GM21360 (cell line): ENCODE measurements around the gene UNC5A.

Experiments used
- ATAC-seq: cut with Tn5 transposase; IDR thresholded peaks from one replicate; pipeline ENCODE4 v1.9.1; 2021; ENCODE audit warnings: mild to moderate bottlenecking, moderate library complexity; ENCODE audit not compliant: unreplicated experiment

Gene UNC5A

DNA sequence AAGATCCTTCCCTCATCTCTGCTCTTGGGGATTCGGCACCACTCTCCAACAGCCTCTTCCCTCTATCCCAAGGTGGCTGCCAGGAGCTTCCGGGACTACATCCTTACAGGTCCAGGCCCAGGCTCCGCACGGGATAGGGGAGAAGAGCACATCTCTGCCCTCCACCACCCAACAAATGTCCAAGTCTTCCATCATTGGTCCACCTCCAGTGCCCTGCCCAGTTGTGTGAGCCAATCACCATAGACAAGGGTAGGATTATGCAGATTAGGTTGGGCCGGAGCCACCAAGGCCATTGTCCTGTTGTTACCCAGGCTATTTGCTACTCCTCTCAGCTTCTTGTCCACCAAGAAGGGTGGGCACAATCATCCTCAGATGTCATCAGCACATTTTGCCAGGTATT, 9.1 kb downstream of the UNC5A start:
- no peak for ATAC-seq

DNA sequence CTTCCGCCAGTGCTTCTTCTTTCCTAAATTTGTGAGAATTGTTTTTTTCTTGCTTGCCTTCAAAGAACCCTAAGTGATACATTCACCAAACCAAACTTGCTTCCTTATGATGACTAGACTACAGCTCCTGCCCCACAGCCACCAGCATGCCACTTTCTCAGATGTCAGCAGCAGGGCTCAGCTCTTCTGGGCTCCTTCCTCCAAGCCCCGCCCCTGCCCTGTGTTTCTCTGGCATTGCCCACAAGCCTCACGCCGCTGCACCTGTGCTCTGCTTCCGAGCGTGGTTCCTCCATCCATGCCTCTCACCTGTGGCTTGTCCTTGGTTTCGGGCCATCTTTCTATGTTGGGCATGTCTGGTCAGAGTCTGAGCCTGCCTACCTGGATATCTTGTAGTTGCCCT, 10.6 kb downstream of the UNC5A start:
- ATAC-seq = no peak

DNA sequence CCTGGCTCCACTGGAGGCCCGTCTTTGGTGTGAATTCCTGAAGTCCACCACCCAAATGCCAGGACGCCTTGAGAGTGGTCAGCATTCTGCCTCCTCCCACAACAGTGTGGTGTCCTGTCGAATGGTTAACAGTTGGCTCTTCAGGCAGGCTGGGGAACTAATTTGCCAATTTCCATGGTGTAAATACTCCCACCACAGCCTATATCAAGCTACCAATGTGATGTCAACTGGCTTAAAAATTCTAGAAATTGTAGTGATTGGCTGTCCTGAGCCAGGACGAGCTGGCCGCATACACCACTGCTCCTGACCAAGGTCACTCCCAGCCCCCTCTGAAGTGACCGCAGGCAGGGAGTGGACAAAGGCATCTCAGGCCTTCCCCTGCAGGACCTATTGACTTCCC, 11.1 kb downstream of the UNC5A start:
- ATAC-seq = no peak

DNA sequence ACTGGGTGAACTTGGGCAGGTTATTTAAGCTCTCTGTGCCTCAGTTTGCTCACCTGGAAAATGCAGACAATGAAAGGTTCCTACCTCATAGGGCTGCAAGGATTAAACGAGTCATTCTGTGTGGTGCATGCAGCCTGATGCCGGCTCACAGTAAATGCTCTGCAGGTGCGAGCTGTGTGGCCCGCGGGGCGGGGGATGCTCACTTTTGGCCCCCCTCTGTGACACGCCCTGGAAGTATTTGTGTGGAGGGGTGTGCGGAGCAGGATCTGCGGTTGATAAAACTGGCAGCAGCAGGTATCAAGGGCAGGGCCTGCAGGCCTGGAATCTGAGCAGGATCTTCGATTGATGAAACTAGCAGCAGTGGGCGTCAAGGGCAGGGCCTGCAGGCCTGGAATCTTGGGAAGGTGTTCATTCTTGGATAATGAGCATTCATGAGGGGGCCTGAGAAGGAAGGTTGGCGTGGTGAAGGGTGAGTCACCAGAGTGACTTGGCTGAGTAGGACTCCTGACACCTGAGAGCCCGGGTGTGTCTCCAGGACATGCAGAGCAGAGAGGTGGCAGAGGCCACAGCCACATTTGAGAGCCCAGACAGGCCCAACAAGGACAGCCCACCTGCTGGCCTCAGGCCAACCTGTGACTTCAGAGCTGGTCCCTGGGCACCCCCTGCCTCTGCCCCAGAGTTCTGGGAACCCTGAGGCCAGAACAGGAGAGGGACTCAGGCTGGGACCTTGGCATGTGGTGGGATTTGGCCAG, 11.9 kb downstream of the UNC5A start:
- ATAC-seq = no peak

DNA sequence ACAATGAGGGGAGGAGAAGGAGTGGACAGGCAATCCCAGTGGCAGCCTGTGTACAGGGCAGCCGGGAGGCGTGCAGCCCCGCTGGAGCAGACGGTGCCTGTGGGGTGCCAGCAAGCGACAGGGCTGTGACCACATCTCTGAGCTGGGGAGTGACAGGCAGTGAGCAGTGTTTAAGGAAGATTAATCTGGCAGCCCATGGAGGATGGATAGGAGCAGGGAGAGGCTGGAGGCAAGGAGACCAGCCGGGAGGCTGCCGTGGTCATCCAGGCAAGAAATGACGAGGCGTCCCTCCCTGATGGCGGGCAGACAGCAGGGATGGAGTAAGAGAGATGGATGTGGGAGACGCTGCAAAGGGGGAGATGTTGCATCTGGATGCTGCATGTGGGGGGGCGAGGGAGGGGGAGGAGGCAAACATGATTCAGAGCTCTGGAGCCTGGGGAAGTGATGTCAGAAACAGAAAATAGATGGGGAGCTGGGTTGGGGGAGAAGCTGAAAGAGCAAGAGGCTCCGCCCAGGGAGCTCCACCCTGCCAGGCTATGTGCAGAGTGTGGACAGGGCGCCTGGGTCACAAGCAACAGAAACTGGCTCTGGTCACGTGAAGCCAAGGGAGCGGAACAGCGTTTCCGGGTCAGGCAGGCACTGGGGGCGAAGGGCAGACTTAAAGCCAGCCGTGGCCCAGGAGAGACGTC, 12.6 kb downstream of the UNC5A start:
- ATAC-seq = no peak

DNA sequence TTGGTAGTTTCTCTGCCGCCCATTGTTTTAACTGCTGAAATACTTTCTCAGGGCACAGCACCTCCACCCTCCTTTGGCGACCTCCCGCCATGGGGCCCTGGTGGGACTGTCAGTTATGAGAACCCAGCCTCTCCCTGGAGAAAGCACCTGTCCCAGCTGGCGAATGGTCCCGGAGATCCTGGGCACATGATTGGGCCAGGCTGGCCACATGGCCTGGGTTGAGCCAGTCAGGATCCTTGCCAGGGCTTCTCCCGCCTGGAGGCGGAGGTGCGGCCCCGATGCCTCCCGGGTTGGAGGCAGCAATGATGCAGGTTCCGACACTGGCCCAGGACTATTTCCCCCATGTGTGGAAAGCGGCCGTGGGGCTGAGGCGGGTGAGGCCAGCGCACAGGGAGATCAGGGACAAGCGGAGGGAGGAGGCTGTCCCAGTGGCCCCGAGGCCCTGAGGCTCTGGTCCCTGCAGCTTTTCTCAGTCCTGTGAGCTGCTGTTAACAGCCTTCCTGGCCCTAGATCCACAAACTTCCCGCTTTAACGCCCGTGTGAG, 13.6 kb downstream of the UNC5A start:
- ATAC-seq = no peak

DNA sequence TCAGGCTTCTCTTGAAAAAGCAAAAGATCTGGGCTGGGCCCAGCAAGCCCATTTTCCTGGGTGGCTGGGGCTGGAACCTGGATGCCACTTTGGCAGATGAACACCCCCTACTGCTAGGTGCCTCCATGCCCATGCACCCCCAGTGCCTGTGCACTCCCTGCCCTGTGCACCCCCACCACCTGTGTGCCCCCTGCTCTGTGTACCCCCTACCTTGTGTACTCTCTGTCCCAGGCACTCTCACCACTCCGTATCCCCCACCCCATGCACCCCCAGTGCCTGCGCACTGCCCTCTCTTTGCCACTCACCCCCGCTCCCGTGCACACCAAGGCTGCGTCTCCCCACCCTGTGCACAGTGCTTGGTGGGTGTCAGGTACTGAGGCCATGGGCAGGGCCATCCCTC, 14.2 kb downstream of the UNC5A start:
- no peak for ATAC-seq

DNA sequence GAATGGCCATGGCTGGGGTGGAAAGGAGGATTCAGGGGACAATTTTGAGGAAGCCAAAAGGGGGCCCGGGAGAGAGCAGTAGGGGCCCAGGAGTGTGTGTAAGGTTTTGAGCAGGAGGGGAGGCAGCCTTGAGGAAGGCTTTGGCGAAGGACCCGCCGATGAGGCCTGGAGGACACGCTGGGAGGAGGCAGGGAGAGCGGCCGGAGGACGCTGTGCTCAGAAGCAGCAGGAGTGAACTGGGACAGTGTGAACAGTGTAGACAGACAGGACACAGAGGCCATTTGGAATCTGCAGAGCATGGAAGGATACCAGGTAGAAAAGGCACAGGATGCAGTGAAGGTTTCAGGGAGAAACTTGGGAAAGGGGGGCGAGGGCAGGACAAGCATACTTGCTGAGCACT, 14.9 kb downstream of the UNC5A start:
- no peak for ATAC-seq

DNA sequence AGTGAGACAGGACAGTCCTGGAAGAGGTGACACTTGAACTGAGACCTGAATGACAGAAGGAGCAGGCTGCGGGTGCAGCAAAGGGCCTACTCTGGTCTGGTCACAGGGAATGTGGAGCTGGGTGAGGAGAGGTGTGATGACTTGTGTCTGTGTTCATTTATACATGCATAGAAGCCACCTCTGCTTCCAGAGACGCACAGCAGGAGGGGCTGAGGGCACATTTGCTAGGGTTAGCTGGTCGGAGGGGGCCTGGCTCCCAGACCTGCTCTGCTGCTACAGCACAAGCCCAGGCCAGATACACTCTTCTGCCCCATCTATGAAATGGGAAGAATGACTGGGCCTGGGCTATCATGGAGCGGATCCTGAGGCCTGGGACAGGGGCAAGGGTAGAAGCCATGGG, 15.6 kb downstream of the UNC5A start:
- ATAC-seq = no peak

DNA sequence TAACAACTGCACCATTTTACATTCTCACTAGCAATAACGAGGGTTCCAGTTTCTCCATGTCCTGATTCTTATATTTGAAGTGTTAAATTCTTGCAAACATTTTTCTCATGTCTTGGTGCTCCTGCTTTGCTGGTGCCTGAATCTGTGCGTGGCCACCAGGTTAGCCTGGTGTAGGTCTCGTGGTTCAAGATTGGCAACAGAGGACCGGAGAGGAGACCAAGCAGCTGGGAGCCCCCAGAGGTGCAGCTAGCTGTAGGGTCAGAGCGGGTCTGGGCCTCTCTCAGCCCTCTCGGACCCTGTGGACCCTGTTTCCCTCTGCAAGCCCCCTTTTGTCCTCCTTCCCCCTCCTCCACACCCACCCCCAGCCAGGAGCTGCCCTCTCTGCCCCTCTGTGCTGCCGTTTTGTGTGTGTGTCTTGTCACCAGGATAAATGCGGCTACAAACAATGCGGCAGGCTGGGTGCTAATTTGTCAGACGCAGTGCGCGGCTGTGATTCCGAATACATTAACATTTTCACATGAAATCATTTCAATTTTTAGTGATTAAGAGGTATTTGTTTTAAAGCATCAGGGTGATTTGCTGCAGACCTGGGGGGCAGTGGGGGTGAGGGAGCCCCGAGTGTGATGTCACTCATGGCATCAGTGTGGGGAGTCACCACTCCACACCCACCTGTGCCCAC, 17.5 kb downstream of the UNC5A start:
- ATAC-seq = no peak

DNA sequence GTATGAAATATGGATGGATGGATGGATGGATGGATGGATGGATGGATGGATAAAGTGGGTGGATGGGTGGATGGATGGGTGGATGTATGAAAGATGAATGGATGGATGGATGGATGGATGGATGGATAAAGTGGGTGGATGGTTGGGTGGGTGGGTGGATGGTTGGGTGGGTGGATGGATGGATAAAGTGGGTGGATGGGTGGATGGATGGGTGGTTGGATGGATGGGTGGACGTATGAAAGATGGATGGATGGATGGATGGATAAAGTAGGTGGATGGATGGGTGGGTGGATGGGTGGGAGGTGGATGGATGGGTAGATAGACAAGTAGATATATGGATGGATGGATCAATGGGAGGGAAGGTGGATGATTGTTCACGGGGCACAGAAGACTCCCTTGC, 19.0 kb downstream of the UNC5A start:
- ATAC-seq = no peak

DNA sequence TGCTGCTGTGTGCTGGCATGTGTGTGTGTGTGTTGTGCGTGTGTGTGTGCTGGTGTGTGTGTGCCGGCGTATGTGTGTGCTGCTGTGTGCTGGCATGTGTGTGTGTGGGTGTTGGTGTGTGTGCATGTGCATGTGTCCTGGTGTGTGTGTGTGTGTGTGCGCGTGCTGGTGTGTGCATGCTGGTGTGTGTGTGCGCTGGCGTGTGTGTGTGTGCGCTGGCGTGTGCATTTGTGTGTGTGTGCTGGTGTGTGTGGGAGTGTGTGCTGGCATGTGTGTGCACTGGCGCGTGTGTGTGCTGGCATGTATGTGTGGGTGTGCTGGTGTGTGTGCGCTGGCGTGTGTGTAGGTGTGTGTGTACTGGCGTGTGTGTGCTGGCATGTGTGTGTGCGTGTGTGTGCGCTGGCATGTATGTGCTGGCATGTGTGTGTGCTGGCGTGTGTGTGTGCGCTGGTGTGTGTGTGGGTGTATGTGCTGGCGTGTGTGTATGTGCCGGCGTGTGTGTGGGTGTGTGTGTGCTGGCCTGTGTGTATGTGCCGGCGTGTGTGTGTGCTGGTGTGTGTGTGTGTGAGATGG, 20.1 kb downstream of the UNC5A start:
- ATAC-seq = no peak

DNA sequence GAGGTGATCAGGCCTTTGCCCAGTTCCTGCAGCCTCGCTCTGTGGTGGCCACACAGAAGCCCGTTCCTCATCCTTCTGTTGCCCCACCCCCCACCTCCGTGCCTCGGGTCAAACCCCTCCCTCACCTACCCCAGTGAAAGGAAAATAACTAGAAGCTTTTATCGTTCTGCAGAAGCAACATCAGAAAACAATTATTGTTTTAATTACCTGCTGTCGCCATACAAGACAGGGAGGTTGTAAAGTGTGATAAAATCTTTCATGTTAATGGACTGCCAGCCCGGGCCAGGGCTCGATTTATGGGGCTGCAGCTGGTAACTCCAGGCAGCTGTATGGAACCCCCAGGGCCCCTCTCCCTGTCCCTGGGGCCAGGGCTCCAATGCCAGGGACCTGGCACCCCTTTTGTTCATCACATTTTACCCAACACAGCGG, 20.6 kb downstream of the UNC5A start:
- ATAC-seq = no peak

DNA sequence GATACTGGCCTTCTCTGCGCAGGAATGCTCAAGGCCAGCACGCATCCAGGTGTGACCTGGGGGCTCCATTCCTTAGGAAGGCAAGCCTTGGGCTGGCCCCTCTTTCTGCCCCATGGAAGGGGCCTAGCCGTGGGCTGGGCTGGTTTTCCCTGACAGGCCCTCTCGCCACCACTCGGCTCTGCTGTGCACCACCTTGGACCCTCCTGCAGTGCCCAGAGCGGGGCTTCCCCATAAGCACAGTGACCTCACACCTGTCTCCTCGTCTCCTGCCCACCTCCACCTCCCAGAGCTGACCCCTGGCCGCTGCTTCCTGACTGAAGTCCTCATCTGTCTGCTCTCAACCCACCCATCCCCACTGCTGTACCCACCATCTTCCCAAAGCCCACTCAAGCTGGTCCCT, 21.1 kb downstream of the UNC5A start:
- no peak for ATAC-seq

DNA sequence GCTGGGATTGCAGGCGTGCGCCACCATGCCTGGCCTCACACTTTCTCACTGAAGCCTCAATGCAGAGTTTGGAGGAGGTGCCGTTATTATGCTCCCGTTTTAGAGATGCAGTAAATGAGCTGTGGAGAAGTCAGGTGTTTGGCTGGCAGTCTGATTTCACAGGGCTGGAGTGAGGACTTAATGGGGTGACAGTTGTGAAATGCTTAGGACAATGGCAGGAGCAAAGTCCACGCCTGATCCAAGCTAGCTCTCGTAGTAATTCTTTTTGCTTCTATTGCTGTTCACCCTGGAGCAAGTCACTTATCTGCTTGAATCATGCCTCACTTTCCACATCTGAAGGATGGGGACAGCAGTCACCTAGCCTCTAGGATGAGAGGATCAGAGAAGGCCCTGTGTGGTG, 21.8 kb downstream of the UNC5A start:
- ATAC-seq = no peak

DNA sequence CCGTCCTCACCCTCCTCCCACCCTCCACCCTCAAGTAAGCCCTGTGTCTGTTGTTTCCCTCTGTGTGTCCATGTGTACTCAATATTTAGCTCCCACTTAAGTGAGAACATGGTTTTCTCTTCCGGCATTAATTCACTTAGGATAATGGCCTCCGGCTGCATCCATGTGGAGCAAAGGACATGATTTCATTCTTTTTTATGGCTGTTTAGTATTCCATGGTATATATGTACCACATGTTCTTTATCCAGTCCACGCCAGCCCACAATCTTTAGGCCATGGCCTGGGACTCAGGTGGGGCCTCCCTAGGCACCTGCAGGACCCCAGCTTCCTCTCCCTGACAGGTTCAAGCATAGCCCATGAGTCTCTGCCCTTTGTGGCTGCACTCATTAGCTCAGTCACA, 22.9 kb downstream of the UNC5A start:
- ATAC-seq = no peak

DNA sequence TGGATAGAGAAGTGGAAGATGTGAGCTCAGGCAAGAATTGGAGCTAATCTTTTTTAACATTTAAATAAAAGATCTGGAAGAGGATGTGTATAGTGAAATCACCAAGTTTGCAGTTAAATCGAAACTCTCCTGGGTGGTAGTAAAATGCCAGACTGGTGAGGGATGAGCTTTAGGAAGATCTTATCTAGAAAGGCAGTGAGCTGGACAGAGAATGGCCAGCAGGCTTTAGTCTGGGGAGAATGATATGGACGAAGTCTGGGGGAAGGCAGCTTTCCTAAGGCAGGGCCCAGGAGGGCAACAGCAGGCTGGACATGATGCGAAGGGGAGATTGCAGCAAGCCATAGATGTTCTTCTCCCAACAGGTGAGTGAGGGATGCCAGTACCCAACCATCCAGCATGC, 25.6 kb downstream of the UNC5A start:
- no peak for ATAC-seq

DNA sequence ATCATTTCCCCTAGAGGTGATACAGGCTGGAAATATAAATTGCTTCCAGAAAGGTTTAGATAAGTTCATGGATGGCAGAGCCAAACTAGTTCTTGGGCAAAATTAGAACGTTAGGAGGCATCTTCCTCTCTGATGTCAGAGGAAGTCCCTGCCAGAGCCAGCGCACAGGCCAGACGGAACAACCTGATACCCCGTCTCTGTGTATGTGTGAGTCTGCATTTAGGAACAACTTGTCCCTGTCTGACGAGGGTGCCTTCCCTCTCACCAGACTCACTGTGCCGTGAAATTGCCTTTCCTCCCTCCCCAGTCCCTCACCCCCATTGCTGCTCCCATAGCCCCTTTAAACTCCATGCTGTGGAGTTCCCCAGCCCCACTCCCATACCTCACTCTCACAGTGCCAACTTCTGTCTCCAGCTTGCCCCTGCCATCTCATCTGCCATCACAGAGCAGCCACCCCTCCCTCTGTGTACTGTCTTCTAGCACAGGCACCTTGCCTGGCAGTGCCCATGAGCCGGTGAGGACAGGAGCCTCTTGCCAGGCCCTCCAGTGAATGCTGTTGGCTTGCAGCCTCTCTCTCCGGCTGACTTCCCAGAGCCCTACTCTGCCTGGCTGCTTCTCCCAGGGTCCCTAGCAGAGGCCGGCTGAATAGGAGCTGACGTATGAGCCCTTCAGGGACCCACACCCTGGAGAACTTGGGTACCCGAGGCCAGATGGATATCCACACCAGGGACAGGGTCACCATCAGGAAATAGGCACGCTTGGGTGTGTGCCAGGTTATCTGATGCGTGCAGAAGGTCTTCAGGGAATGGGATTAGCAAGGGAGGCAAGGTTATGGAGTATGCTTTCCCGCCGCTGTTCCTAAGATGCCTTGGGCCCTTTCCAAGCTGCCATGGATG, 26.7 kb downstream of the UNC5A start:
- no peak for ATAC-seq

DNA sequence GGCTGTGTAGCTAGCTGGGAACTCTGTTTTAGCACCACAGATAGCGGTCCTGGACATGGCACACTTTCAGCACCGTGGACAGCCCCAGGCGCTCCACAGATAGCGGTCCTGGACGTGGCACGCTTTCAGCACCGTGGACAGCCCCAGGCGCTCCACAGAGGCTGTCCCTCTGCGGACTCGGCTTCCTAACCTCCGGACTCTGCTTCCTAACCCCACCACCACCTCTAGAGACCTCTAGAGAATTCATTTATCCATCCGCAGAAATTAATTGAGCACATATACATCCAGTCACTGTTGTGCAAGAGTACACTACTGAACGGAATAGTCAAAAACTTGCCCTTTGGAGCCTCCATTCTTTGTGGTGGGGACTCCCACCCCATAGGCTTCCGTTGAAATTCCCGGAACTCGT, 27.4 kb downstream of the UNC5A start:
- no peak for ATAC-seq

DNA sequence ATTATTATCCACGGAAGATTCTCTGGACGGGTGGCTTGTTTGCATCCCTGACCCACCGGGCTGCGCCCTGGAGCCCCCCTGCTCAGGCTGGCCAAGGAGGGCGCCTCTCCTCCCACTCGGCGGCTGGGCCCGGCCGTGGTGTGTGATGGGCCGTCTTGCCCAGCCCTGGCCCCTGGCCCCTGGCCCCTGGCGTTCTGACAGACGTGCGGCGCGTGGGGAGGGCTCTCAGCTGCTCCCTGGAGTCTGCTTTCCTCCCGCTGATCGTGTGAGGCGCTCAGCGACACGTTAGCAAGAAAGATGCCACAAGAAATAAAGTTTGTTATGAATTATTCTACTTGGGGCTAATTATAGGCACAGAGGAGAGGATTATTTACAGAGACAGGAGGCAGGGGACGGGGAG, 33.3 kb downstream of the UNC5A start:
- ATAC-seq = no peak

DNA sequence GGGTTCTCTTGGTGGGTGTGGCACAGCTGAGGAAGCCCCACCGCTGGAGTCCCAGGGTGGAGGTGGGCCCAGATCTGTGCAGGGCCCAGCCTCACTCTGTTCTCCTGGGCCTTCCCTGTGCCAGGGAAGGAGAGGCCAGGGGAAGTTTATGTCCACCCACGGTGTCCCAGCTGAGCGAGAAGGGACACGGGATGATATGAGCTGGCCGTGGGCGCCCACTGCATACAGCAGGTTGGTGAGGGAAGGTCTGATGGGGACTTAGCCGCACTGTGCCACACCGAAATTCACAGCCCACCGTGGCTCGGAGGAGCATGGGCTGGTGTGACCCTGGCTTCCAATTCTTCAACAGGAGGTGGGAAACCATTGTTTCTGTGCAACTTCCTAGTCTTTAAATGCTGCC, 33.9 kb downstream of the UNC5A start:
- no peak for ATAC-seq
